ENCODE measurements around the gene MYLK.

Gene MYLK

DNA sequence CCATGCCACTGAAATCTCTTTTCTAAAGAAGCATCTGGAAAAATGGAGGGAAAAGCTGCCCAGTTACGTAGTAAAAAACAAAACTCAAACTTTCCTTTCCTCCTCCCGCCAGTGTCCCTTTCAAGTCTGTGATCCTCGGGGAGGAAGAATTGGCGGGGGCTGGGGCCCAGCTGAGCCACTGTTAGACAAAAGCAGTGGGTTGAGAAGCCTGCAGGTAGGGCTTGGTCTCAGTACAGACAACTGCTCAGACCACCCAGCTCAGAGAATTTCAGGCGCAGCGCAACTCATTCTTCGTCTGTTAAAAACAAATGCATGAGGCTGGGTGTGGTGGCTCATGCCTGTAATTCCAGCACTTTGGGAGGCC is 117.1 kb downstream of the MYLK start:
- H3K4me2 ChIP-seq, result no peak overlapping the region

GRCh38 chr3:123766193-123767008 is 117.7 kb downstream of the MYLK start:
- Histone ChIP-seq H3K79me2 (ENCODE audit: insufficient read depth, low read depth) (no peaks in the 10 kb centered on the region), H2AFZ (ENCODE audit: low read depth) (no peak overlapping the region), H3K9ac (no peak overlapping the region), H3K27ac (no peak overlapping the region), H4K20me1 (ENCODE audit: insufficient read depth) (no peaks in the 10 kb centered on the region), H3K27me3 (ENCODE audit: insufficient read depth, low read depth) (no peaks in the 10 kb centered on the region), H3K4me3 (IDR thresholded peaks at IDR 0.05; ENCODE audit: insufficient read depth, low read depth, low read length) (no peak overlapping the region), H3K4me2 (no peak overlapping the region), H3K4me1 (ENCODE audit: low read depth, poor library complexity, severe bottlenecking) (no peaks in the 10 kb centered on the region), H3K36me3 (ENCODE audit: insufficient read depth) (no peaks in the 10 kb centered on the region)
- no peak for TF ChIP-seq CTCF (conservative IDR thresholded peaks at IDR 0.05; ENCODE audit: low read depth, low read length)

More for the DNA sequence above, 117.1 kb downstream of the MYLK start:
- H3K79me2 ChIP-seq (ENCODE audit: insufficient read depth, low read depth), result no peaks in the 10 kb centered on the region
- H2AFZ ChIP-seq (ENCODE audit: low read depth), result no peak overlapping the region
- H3K4me3 ChIP-seq (IDR thresholded peaks at IDR 0.05; ENCODE audit: insufficient read depth, low read depth, low read length), result no peak overlapping the region
- H3K36me3 ChIP-seq (ENCODE audit: insufficient read depth), result no peaks in the 10 kb centered on the region
- no peaks in the 10 kb centered on the region for H4K20me1 ChIP-seq (ENCODE audit: insufficient read depth)
- no peaks in the 10 kb centered on the region for H3K27me3 ChIP-seq (ENCODE audit: insufficient read depth, low read depth)
- no peaks in the 10 kb centered on the region for H3K4me1 ChIP-seq (ENCODE audit: low read depth, poor library complexity, severe bottlenecking)
- no peak overlapping the region for H3K9ac ChIP-seq
- no peak for TF ChIP-seq CTCF (conservative IDR thresholded peaks at IDR 0.05; ENCODE audit: low read depth, low read length)
- H3K27ac ChIP-seq, result no peak overlapping the region

- Histone ChIP-seq H3K79me2 (ENCODE audit: insufficient read depth, low read depth) (no peaks in the 10 kb centered on the region), H4K20me1 (ENCODE audit: insufficient read depth) (no peaks in the 10 kb centered on the region), H3K27ac (no peak overlapping the region), H3K4me2 (no peak overlapping the region), H3K9ac (no peak overlapping the region), H3K4me3 (IDR thresholded peaks at IDR 0.05; ENCODE audit: insufficient read depth, low read depth, low read length) (no peak overlapping the region), H3K27me3 (ENCODE audit: insufficient read depth, low read depth) (no peaks in the 10 kb centered on the region), H3K36me3 (ENCODE audit: insufficient read depth) (no peaks in the 10 kb centered on the region), H3K4me1 (ENCODE audit: low read depth, poor library complexity, severe bottlenecking) (no peaks in the 10 kb centered on the region), H2AFZ (ENCODE audit: low read depth) (no peak overlapping the region)
- TF ChIP-seq CTCF (conservative IDR thresholded peaks at IDR 0.05; ENCODE audit: low read depth, low read length), result no peak
Measured at GRCh38 chr3:123765475-123766128, 118.5 kb downstream of the MYLK start.

GRCh38 chr3:123764647-123765046 is 119.5 kb downstream of the MYLK start:
- no peak overlapping the region for H3K9ac ChIP-seq
- no peak overlapping the region for H3K4me2 ChIP-seq
- H3K36me3 ChIP-seq (ENCODE audit: insufficient read depth), result no peaks in the 10 kb centered on the region
- no peak for TF ChIP-seq CTCF (conservative IDR thresholded peaks at IDR 0.05; ENCODE audit: low read depth, low read length)
- H3K4me3 ChIP-seq (IDR thresholded peaks at IDR 0.05; ENCODE audit: insufficient read depth, low read depth, low read length), result no peak overlapping the region
- no peaks in the 10 kb centered on the region for H3K79me2 ChIP-seq (ENCODE audit: insufficient read depth, low read depth)
- H3K27ac ChIP-seq, result no peak overlapping the region
- peaks cover 2% of the 10 kb centered on the region for H3K4me1 ChIP-seq (ENCODE audit: low read depth, poor library complexity, severe bottlenecking)
- no peaks in the 10 kb centered on the region for H3K27me3 ChIP-seq (ENCODE audit: insufficient read depth, low read depth)
- no peaks in the 10 kb centered on the region for H4K20me1 ChIP-seq (ENCODE audit: insufficient read depth)
- no peak overlapping the region for H2AFZ ChIP-seq (ENCODE audit: low read depth)
